ENCODE measurements around the gene CCDC93.
"Not testable (repeated sequence)": the region's sequence is repeated elsewhere in the genome, so short reads cannot be mapped to it uniquely, and the experiment has no call there.

Gene CCDC93

GRCh38 chr2:117949806-117950205 is 64.1 kb downstream of the CCDC93 start:
- FAIRE-seq: no peak

DNA sequence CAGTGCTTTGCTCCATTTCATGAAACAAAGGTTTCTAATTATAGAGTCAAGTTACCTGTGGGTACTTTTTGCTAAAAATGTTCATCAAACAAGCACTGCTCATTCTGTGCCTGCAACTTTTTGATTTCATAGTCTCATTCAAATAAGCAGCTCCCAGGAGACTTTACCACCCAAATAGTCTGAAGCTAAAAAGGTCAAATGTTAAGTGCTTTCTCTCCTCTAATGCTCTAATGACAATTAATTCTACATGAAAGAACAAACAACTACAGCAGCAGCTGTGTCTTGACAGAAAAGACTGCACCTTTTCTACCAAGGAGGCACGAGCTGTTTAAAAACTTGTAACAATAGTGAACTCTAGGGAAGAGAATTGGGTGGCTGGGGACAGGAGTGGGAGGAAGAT is 65.3 kb downstream of the CCDC93 start:
- FAIRE-seq: no peak

GRCh38 chr2:117945296-117945695 is 68.6 kb downstream of the CCDC93 start:
- FAIRE-seq: no peak

DNA sequence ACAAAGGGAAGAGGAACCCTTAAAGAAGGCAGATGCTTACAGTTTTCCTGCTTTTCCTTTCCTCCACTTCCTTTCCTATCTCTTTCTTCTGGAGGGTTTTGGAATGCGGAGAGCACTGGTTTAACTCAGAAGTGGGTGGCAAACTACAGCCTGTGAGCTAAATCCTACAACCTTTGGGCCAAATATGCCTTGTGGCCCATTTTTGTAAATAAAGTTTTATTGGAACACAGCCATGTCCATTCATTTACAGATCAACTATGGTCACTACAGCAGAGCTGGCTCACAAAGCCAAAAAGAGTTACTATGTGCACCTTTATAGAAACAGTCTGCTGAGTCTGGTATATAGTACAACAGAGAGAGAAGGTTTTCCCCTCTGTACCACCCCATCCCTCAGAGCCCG is 69.1 kb downstream of the CCDC93 start:
- no peak for FAIRE-seq

GRCh38 chr2:117943013-117943672 is 70.7 kb downstream of the CCDC93 start:
- no peak for FAIRE-seq

DNA sequence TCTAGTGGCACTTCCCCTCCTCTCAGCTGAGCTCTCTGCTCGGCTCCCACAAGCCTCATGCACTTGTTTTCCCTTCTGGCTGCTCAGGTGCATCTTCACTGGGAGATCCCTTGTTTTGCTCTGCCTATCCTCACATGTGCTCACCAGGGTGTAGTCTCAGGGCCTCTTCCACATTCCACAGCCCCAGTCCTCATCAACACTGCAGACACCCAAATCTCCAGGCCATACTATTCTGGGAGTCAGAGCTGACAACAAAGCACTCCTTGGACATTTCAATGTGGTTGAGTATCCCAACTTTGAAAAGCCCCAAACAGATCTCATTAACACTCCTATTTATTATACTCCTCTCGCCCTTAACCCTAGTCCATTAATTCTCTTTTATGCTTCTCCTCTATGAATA is 71.3 kb downstream of the CCDC93 start:
- no peak for FAIRE-seq

DNA sequence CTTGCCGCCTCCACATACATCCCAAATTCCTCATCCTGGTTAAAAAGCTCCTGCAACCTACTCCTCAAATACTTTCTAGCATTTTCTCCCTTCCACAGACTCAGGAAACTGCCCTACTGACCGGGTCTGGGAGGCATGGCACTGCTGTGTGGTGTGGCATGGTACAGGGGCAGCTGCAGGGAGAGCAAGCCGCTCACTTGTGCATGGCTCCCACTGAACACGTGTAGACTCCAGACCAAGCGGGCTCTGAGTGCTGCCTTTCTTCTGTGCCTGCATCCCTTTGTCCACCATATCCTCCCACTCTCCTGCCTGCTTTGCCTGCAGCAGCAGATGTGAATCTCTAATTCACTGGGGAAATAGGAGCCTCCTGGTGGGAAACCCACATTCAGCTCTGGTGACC is 72.2 kb downstream of the CCDC93 start:
- FAIRE-seq: no peak

- FAIRE-seq: no peak
Measured at GRCh38 chr2:117940436-117940835, 73.4 kb downstream of the CCDC93 start.

DNA sequence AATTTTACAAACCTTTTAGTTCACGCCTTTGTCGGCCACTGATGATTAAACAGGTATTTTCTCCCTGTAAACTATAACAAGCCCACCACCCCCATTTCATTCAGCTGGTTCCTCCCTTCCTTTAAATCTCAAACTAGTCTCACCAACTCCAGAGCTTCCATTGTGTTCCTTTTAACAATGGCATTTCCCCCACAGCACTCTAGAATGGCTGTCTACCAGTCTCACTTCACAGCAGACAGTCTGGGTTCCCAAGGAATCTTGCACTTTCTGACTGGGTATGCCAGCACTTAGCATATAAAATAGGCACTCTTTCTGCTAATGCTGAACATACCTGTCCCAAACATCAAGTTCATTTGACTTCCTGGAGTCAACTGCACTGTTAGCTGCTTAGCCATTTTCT is 75.3 kb downstream of the CCDC93 start:
- no peak for FAIRE-seq

DNA sequence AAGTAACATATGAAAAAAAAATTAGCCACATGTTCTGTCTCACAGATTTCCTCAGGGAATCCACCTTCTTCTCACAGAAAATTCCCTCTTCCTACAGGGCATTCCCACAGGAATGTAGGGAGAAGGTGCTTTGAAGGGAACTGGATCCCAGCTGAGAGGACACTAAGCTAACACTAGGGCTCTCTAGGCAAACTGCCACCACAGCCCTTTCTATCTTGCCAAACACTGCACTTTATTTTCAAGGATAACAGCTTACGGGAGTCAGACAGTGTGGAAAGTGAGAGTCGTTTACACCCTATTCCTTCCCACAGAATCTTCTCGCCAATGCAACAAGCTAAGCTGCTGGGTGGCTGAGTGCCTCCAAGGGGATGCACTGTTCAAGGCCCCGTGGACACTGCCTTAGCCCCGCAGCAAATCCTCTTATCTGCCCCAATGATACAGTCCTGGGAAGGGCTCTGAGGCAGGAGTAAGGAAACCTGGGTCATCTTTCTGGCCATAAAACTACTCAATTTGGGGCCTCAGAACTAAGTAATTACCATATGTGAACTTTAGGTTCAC is 76.9 kb downstream of the CCDC93 start:
- FAIRE-seq: no peak

DNA sequence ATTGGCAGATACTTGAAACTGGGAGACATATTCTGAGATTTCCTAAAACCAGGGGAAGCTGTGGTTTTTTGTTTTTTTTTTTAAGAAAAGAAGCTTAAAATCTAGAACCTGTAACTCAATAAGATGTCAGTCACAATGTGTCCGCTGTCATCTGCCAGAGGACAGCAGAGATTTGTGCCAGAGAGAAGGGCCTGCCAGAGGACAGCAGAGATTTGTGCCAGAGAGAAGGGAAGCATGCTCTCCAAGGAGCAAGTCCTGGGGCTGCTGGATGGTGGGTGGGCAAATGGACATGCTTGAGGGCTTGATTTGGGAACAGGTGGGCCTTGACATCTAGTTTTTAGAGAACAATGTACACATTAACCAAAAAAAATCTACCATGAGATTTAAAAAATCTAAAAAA is 77.9 kb downstream of the CCDC93 start:
- no peak for FAIRE-seq

DNA sequence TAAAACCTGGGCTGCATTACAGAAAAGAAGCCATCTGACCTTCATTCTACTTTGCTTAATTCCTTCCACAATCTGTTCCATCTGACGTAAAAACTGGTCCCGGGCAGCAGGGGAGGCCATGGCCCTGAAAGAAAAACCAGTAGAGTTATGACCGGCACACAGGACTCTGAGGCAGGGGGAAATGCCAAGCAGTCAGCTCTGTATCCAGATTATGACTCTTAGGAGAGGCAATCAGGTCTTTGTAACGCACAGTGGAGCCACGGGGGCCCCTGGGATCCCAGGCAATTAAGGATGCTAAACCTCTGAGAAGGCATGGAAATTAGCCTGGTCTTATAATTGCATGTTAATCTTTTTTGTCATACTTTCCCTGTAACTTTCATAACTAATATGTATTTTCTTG is 78.4 kb downstream of the CCDC93 start:
- no peak for FAIRE-seq

DNA sequence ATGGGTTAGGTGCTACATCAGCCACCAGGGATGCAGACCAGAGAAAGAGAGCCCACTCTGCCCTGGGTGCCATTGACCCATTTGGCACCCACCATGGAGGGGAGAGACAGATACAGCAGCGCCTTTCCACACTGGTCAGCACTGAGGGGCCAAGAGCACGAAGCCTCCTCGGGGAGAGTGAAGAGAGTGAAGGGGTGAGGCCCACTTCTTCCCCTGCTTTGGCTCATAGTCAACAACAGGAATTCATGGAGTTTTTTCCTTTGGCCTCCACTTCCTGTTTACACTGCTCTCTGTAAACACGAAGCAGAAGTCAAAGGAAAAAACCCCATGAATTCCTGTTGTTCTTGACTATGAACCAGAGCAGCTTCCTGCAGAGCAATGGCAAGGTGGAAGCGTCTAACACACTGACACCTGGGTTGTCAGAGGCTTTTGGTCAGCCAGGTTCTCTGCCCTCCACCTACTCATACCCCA is 80.0 kb downstream of the CCDC93 start:
- FAIRE-seq: no peak

DNA sequence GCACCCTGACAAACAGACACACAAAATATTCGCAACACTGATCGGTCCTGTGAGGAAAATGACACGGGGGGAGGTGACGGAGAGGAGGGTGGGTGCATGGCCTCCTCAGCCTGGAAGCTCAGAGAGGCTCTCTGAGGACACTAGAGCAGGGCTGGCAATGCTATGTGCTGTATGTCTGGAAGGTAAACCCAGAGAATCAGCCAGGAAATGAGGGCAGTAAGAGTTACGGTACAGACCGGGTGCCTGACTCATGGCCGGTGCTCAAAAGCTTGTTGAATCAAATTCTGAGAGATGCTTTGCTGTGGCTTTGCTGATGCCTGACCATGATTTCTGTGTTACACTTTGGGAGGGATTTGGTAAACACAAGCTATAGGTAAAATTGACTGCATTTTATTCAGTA is 81.9 kb downstream of the CCDC93 start:
- FAIRE-seq: no peak

- no peak for FAIRE-seq
Measured at GRCh38 chr2:117931266-117931665, 82.6 kb downstream of the CCDC93 start.

DNA sequence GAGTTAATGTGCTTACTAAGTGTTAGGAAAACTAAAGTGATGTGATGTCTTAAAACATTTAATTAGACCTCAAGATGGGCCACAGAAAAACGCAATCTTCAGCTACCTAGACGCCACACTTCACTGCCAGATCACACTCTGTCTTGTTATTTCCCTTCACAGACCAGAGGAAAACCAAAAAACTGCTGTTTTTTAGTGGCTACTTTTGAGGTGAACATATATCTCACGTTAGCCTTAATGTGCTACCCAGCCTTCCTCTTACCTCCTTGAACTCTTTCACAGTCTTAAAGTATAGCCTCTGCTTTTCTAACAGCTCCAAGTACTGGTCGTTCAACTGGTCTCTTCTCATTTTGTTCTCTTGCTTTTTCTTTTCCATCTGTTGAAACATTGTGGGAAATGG is 83.1 kb downstream of the CCDC93 start:
- FAIRE-seq: no peak

GRCh38 chr2:117923471-117923870 is 90.4 kb downstream of the CCDC93 start:
- not testable (repeated sequence) for FAIRE-seq

GRCh38 chr2:117921520-117921919 is 92.3 kb downstream of the CCDC93 start:
- no peak for FAIRE-seq

DNA sequence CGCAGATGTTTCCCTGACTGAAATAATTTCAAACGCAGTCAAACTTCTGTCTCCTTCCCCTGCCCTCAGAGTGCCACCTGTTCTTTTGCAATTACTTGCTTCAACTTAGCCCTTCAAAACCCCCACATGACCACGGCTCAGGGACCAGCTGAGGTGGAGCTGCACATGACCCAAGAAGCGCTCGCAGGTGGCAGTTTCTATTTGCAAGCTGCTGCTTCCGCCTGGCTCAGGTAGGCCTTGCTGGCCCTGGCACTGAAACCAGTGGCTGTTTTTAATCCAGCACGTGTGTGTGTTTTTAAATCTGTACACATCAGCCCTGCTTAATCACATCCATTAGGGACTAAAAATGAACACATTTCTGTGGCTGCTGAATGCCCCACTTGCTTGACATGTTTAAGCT is 95.3 kb downstream of the CCDC93 start:
- FAIRE-seq: no peak

GRCh38 chr2:117917223-117917917 is 96.5 kb downstream of the CCDC93 start:
- FAIRE-seq: no peak

GRCh38 chr2:117902933-117903332 is 110.9 kb downstream of the CCDC93 start:
- FAIRE-seq: no peak

DNA sequence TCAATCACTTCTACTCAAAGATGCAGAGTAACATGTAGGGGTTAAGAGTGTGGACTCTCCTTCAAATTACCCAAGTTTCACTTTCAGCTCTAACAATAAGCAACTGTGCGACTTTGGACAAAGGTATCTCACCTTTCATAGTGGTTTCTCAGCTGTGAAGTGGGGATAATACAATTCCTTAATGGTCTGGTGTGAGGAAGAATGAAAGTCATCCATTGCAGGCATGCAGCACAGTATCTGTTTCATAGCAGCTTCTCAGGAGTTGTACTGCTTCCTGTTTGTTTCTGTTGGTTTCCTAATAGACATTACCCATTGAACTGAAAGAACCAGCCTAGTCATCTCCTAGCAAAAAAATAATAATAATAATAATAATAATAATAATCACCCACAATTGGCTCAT is 125.0 kb downstream of the CCDC93 start:
- FAIRE-seq: no peak

GRCh38 chr2:117885308-117885707 is 128.6 kb downstream of the CCDC93 start:
- FAIRE-seq: no peak

DNA sequence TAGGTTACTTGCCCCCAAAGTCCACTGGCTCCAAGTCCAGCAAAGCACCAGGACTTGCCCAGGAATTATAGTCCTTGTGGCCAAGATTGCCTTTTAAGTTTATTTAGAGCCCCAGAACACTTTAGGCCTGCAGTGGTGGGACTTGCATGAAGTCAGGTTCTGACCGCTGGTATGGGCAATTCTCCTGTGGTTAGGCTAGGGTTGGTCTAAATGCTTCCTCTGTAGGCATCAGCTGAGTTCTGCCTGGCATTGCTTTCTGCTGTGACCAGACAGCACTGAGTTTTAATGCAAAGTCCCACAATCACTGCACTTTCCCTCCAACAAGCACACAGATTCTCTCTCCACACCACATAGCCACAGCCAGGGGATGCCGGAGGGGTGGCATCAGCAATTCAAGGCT is 134.9 kb downstream of the CCDC93 start:
- no peak for FAIRE-seq

- FAIRE-seq: no peak
Measured at GRCh38 chr2:117875786-117876185, 138.1 kb downstream of the CCDC93 start.

Measured in A204.1 (cell line).